GM12873 (cell line): Measurements from ENCODE around the gene UQCC2.

ENCODE experiments used
- CTCF ChIP-seq: IDR thresholded peaks from 2 replicates; pipeline ENCODE4 v1.5.1; 2012; ENCODE audit warnings: low read depth, mild to moderate bottlenecking, moderate library complexity, low read length, control low read depth; ENCODE audit not compliant: insufficient read depth; ENCODE audit errors: missing control alignments

The UQCC2 gene

GRCh38 chr6:33691456-33692077 is 19.9 kb downstream of the UQCC2 start:
- TF ChIP-seq CTCF, result no peak

- no peak for TF ChIP-seq CTCF
Observed at GRCh38 chr6:33690766-33691165, 20.7 kb downstream of the UQCC2 start.

GRCh38 chr6:33689879-33690278 is 21.6 kb downstream of the UQCC2 start:
- no peak for TF ChIP-seq CTCF

- TF ChIP-seq CTCF, result no peak
Observed at GRCh38 chr6:33689148-33689494, 22.4 kb downstream of the UQCC2 start.

- TF ChIP-seq CTCF, result no peak
Observed at GRCh38 chr6:33688451-33689147, 22.9 kb downstream of the UQCC2 start.

- TF ChIP-seq CTCF, result no peak
Observed at GRCh38 chr6:33688006-33688405, 23.5 kb downstream of the UQCC2 start.

- TF ChIP-seq CTCF, result no peak
Observed at GRCh38 chr6:33686981-33687975, 24.2 kb downstream of the UQCC2 start.
